Neural progenitor cell (in vitro differentiated cells): ENCODE measurements around the gene TMEM35B.

Experiments
- EZH2phosphoT487 ChIP-seq: fragments of 200-600 bp; sonication (generic); IDR thresholded peaks from 2 replicates; pipeline ENCODE4 v1.6.1; 2017; ENCODE audit warnings: antibody characterized with exemption
- TF ChIP-seq, protein P1 (sequence below): fragments of 200-600 bp; sonication (generic); IDR thresholded peaks from 2 replicates; pipeline ENCODE4 v1.5.1; 2017; ENCODE audit warnings: antibody characterized with exemption, mild to moderate bottlenecking

DNA sequence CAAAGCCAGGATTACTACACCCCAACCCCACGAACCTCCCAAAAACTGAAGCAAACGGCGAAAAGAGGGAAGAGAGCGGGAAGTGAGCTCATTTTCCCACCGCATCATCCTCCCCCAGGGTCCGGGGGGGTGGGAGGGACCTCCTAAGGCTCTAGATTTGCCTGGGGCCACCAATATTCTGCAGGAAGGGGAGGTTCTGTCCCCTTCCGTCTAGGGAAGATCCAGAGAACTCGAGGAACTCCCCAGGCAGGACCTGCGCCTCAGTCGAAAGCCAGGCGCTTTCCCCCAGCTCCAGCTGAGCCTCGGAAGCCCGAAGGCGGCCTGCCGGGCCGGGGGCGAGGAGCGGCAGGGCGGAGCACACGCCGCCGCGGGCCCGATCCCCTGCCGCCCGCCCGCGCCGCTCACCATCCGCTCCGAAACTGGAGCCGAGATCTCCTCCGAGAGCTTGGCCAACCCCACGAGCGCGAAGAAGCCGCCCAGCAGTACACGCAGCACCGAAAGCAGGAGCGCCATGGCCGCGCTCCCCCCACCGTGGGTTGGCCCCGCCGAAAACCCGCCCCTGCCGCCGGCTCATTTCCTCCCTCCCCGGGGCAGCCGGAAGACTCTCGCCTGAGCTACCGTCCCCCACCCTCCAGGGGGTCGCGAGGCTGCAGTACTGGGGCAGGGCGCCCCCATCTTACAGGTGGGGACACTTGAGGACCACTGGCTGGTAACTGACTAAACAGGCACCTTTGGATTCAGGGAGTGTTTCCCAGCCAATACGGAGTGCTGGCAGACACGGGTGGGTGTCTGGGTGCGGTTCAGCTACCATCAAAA is at the start of gene TMEM35B:
- TF ChIP-seq, protein P1, sequence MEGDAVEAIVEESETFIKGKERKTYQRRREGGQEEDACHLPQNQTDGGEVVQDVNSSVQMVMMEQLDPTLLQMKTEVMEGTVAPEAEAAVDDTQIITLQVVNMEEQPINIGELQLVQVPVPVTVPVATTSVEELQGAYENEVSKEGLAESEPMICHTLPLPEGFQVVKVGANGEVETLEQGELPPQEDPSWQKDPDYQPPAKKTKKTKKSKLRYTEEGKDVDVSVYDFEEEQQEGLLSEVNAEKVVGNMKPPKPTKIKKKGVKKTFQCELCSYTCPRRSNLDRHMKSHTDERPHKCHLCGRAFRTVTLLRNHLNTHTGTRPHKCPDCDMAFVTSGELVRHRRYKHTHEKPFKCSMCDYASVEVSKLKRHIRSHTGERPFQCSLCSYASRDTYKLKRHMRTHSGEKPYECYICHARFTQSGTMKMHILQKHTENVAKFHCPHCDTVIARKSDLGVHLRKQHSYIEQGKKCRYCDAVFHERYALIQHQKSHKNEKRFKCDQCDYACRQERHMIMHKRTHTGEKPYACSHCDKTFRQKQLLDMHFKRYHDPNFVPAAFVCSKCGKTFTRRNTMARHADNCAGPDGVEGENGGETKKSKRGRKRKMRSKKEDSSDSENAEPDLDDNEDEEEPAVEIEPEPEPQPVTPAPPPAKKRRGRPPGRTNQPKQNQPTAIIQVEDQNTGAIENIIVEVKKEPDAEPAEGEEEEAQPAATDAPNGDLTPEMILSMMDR, result peak; percentile 6
- no peak for TF ChIP-seq EZH2phosphoT487
